Kidney glomerular epithelial cell (primary cell): Measurements from ENCODE around the gene DVL3.
A peak's percentile ranks its signal among the peaks of the same experiment; 100 is the strongest.
"Not testable (repeated sequence)": the region's sequence is repeated elsewhere in the genome, so short reads cannot be mapped to it uniquely, and the experiment has no call there.

Experiments used
- DNase-seq: peaks from one replicate; lab custom pipeline; 2025; lab: John Stamatoyannopoulos, UW

Gene DVL3

DNA sequence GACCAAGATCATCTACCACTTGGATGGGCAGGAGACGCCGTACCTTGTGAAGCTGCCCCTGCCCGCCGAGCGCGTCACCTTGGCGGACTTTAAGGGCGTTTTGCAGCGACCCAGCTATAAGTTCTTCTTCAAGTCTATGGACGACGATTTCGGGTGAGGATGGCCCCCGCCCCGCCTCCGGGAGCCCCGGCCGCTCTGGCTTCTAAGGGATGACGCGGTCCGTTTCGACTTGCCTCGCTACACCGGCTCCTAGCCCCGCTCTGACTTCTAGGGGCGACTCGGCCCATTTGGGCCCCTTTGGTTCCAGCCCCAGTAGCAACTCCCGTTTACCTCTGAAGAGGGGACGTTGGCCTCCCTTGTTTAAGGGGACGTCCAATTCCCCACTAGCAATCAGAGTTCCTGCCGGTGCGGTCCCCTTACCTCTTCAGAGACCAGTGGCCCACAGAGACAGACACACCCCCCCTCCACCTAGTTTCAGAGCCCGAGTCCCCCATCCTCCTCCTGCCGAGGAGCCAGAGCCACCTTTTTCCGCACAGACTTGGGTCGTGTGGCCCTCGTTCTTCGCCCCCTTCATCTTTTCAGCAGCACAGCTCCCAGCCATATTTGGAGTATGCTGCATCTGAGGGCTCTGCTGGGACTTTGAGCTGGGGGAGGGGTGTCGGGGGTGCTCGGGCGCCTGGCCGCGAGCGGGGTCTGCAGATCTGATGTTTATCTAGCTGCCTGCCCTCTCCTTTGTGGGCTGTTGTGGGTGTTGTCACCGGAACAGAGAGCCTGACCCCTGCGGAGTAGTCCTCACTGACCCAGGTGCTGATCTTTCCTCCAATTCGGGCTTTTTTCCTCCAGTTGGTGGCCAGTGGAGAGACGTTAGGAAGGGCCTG, 706 bp downstream of the DVL3 start:
- DNase-seq = no peak

DNA sequence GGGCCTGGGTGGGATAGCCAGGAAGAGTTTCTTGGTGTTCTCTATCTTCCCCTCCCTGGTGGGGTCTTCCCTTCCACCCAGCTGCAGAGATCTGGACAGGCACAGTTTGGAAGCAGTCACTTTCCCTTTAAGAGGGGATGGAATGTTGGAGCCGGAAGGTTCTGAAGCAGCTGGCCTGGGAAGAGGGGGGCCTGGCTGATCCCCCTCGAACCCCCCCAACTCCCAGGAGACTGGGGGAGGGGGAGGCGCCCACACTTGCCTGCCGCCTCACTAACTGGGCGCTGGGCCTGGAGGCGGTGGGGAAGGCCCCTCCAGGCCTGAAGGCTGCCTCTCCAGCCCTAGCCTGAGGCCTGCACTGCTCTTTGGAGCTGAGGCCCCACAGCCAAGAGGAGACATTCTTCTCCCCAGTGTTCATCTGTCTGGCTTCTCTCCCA, 1.4 kb downstream of the DVL3 start:
- peak; percentile 33 for DNase-seq

DNA sequence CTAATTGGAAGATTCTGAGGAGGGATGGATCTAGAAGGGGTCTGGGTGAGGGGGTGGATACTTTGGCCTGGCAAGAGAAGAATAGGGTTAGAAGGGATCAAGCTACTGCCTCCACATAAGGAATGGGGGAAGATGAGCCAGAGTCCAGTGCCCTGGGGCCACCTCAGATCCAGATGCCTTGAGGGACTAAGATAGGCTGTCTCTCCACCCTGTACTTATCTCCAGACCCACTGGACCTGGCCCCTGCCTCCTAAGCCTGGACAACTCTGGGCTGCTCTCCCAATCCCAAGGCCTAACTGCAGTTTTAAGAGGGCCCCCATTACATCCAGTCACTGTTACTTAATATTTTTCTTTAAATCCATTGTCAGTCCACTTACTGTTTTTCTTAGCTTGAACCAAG, 2.0 kb downstream of the DVL3 start:
- no peak for DNase-seq

DNA sequence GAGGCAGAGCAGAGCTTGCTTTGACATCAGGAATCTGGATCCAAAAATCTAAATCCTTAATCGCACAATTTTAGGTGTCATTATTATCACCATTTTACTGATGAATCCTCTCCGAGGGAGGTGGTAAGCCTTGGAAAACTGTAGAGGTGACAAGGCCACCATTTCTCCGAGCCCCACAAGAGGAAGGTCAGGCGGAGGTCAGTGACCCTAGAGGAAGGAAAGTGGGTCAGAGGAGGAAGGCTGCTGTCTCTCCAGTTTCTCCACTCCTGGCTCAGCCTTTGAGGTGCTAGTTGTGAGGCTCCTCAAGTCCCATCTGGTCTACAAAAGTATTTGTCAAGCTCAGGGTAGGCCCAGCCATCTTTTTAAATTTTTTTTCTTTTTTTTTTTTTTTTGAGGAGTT, 3.2 kb downstream of the DVL3 start:
- no peak for DNase-seq

DNA sequence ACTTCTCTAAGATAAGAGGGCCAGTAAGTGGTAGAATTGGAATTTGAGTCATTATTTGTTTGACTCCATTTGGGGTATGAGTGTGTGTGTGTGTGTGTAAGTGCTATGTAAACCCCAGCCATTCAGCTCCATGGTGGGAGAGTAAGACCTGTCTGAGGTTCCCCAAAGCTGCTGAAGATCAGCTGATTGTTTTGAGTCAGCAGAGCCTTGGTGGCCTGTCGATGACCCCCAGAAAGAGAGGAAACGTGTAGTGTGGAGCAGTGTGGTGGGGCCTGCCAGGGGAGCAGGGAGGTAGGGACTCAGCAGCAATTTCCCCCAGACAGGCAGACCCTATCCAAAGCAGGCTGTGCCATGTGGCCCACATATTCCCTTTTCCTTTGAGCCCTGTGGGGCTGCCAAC, 5.3 kb downstream of the DVL3 start:
- no peak for DNase-seq

DNA sequence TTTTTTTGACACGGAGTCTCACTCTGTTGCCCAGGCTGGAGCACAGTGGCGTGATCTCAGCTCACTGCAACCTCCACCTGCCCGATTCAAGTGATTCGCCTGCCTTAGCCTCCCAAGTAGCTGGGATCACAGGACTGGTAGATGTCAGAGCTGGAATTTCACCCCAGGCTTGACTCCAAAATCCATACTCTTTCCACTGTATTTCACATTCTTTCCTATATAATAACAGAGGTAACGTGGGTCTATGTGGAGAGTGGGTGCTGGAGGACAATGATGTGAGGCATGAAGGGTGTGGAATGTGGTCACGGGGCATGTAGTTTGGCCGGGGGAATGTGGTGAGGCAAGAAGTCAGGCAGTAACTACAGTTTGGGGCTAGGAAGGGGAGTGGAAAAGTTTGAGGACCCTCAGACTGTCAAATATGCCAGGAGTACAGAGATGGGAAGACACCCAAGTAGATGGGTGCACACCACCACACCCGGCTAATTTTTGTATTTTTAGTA, 7.4 kb downstream of the DVL3 start:
- DNase-seq = not testable (repeated sequence)

DNA sequence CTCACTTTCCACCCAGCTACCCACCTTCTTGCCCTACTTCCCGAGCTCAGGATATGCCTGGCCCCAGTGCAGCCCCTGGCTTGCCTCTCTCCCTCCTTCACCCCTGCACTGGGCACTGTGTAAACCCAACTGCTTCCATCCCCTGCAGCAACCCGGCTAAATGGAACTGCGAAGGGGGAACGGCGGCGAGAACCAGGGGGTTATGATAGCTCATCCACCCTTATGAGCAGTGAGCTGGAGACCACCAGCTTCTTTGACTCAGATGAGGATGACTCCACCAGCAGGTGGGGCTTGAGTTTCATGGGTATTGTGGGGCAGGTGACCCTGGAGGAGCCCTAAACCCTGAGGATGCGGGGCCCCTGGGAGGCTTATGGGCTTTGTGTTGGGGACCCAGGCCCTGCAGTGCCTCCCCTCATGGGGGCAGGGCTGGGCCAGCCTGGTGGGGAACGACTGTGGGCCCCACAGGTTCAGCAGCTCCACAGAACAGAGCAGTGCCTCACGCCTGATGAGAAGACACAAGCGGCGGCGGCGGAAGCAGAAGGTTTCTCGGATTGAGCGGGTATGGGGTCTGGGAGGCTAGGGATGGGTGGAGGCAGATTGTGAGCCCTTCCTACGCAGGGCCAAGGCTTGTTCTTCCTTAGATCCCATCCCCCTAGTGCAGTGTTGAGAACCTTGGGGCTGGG, 9.6 kb downstream of the DVL3 start:
- DNase-seq = no peak

DNA sequence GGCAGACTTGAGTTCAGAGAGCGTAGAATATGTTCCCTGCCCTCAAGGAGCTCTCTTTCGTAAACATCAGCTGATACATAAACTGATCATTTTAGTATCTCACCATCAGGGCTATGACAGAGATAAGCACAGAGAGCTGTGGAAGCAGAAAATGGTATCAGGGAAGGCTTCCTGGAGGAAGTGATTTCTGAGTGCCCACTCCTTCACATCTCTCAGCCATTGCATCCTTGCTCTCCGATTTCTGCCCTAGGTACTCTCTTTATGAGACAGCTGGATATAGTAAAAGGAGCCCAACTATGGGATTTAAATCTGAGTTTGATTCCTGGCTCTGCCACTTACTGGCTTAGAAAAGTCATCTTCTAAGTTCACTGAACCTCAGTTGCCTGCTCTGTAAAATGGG, 10.4 kb downstream of the DVL3 start:
- no peak for DNase-seq

DNA sequence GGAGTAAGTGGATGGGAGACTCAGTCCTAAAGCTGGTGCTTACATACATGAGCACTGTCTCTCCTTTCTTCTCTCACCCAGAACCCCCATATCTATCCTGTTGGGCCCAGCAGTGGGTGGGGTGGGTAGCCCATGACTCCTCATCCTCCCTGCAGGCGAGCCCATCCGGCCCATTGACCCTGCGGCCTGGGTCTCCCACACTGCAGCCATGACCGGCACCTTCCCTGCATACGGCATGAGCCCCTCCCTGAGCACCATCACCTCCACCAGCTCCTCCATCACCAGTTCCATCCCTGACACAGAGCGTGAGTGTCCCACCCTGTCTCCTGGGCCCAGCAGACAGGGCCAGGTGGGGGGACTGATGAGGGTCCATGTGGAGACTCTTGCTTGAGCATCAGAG, 11.5 kb downstream of the DVL3 start:
- DNase-seq = no peak

DNA sequence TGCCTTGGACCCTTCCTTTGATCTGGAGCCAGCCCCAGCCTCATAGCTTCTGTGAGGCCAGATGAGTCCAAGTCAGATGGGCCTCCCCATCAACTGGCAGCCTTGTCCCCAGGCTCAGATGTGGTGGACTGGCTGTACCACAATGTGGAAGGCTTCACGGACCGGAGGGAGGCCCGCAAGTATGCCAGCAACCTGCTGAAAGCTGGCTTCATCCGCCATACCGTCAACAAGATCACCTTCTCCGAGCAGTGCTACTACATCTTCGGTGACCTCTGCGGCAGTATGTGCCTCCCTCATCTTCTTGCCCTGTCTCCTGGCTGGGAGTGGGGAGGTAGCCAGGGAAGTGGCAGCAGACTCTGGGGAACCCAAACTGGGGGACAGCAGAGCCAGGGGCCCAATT, 12.6 kb downstream of the DVL3 start:
- no peak for DNase-seq

DNA sequence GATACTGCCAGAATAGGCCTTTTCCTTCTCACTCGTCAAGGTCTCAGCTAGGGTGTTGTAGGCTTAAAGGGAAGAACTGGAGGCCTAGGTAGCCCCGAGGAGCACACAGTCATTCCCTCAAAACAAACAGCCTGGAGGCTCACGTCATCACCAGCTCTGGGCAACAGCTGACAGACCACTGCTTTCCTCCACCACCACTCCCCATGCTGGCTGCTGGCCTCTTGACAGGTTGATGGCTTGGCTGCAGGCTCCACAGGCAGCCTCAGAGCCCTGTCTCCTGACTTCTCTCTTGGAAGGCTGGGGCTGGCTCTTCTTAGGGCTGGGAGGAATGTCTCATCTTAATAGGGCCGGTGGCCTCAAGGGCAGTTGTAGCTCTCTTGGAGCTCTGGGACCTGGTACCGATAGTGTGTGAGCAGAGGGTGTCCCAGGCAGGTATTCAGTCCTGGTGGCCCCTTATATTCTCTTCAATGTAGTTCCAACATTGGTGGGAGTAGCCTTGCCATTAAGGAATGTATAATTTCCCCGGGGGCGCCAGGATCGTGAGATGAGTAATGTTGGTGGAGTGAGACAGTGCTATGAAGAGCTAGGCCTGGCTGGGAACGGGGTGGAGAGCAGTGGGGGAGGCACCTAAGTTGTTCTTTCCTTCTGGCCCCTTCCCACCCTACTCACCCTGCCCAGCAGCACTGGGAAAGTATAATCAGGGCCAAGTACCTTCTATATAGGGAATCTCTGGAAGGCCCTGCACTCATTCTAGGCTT, 13.4 kb downstream of the DVL3 start:
- peak; percentile 88 for DNase-seq

DNA sequence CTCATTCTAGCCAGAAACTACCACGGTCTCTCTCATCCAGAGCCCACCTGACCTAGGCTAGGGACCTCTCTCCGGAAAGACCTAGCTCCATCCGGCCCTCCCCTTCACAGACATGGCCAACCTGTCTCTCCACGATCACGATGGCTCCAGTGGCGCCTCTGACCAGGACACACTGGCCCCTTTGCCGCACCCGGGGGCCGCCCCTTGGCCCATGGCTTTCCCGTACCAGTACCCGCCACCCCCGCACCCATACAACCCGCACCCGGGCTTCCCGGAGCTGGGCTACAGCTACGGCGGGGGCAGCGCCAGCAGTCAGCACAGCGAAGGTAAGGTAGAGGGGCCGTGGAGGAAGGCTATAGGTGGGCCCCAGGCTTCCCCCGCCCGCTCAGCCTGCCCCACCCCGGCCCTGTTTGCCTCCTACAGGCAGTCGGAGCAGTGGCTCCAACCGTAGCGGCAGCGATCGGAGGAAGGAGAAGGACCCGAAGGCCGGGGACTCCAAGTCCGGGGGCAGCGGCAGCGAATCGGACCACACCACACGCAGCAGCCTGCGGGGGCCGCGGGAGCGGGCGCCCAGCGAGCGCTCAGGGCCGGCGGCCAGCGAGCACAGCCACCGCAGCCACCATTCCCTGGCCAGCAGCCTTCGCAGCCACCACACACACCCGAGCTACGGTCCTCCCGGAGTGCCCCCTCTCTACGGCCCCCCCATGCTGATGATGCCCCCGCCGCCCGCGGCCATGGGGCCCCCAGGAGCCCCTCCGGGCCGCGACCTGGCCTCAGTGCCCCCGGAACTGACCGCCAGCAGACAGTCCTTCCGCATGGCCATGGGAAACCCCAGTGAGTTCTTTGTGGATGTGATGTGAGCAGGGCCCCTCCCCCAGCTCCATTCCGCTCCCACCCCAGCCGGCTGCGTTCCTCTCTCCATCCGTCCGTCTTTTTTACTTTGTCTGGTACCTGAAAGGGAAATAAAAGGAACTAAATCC, 15.0 kb downstream of the DVL3 start:
- DNase-seq = no peak

DNA sequence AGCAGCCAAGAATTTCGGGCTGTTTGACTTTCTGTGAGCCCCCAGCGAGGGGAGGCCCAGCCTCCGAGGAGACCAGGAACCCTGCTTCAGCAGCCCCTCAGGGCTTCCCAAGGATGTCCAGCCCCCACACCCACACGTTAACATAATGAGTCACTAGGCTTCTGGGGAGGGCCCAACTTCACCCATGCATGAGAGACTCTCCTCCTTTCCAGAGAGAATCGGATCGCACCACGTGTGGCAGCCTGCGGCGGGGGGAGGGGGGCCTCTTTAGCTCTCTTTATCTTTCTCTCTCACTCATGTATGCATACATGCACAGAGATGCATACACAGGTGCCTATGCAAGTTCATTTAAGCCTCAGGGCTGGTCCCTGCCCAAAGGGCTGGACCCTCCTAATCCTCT, 16.4 kb downstream of the DVL3 start:
- DNase-seq = peak; percentile 82

DNA sequence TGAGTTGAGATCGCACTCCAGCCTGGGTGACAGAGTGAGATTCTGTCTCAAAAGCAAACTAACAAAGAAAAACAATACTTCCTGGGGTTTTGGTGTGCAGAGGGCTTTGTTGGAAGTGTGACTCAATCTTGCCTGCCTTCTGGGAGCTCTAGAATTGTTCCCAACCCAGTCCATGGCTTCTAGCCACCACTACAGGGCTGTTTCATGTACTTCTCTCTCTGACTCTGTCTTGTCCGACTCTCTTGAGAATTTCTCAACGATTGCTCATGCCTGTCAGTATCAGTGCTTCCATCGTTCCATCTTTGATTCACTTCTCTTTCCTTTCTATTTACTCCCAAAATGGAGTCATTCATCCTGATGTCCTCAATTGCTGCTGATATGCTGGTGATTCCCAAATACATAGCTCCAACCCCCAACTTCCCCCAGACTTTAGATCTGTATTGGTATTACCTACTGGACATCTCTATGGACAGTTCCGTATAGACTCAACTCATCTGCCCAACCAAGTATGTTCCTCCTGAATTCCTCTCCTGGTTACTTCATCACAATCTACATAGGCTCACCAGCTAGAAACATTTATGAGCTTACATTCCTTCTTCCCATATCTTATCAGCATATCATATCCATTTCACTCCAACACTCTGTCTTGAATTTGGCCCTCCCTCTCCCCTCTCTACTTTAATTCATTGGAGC, 17.6 kb downstream of the DVL3 start:
- no peak for DNase-seq

DNA sequence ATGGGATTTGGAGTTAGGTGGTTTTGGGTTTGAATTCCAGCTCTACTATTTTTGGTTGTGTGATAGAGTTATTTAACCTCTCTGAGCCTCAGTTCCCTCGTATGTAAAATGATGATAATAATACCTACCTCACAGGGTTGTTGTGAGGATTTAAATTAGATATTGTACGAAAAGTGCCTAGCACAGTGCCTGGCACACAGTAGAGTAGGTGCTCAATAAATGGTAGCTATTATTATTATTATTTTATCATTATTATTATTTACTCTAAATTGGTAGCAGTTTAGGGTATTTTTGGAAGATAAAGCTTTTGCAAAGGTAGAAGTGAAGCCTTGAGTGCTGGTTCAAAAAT, 18.2 kb downstream of the DVL3 start:
- DNase-seq = no peak

DNA sequence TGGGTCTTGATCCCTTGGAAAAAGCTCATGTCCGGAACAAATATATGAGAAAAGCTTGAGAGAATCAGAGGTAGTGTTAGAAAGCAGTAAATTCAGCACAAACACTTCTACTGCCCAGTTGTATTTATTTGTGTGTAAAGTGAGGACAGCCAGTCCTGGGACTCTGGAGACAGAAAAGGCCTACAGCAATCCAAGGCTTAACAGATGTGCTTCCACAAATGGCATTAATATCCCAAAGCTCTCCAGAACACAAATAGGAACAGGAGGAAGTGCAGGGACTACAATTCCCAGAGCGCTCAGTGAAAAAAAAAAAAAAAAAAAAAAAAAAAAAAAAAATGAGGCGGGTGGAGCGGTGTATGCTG, 19.1 kb downstream of the DVL3 start:
- DNase-seq = no peak

DNA sequence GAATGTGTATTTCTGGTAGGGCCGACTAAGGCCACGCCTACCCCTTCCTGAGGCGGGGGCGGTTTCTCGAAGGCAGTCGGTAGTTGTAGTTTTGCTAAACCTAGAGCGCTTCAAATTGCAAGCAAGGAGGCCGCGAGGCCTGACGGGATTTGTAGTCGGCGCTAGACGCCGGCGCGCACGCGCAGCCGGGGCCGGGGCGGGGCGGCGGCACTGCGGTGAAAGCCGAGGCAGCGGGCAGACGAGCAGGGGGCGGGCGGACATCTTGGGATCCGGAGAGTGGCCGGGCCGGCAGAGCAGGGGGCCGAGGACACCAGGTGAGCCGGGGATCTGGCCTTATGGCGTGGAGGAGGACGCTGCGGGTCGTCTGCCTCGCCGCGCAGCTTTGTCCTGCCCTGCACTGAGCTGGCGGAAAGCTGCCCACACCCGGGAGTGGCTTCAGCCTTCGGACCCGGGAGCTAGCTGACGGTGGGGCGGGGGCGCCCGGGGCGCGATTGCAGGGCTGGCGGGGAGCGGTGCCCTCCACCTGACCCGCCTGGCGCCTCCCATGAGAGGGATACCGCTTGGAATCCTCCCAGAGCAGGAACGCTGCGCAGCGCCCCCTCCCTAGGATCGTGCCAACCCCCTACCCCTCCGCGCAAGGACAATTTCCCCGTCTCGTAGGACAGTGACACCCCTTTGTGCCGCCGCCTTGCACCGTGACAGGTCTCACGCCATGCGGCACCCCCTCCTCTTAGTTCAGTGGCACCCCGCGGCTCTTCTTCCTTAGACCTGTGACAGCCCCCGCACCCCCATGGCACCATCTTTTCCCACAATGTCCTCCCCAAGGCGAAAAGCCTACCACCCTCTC, 19.7 kb downstream of the DVL3 start, which contains the start of gene AP2M1:
TSS of gene AP2M1 (plus strand) at position 210 of the 847 bp plus-strand sequence. CDS start 2,139 bp downstream, outside the sequence.
- peak; percentile 90 for DNase-seq

DNA sequence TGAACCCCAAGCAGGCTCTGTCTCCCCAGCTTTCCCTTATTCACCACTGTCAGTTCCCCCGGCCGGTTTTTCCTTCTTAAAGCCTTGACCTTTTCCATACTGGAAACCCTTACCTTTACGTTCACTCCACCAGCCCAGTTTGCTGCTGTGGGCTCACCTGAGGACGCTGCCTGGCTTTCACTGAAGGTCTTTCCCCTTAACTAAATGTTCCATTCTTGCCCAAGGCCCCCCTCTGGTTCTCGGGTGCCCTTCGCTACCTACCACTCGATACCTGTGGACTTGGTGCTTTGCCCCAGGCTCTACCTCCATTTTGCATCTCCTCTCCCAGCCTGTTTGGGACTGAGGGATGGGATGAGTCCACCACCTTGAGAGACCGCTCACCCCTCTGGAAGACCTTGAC, 20.3 kb downstream of the DVL3 start:
- DNase-seq = no peak

DNA sequence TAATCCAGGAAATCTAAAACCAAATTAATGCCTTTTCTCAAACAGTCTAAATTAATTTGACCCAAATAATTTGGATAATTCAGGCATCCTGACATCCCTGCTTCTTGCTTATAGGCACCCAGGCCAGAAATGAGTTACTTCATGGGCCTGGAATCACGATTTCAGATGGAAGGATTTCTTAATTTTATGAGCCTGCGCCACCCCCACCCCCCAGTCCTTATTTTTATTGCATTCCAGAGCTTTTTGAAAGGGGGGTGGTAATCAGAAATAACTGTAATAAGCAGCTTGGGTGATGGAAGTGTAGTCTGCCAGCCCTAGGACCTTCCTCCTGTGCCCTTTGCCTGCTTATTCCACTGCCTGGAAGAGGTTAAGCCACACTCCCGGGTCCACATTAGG, 20.8 kb downstream of the DVL3 start:
- no peak for DNase-seq
